Urinary bladder (tissue), 4 donors: ENCODE measurements around the gene PDE9A. TPM values are rescaled to one million over a fixed set of nuclear protein-coding genes. Genes with fewer than 3 reads are reported as not detected.

Experiments used
- DNase-seq: peaks from one replicate; pipeline ENCODE4 v3.0.0-alpha.2; 2015; ENCODE audit errors: extremely low spot score
- H3K27ac ChIP-seq: one replicate; pipeline ENCODE4 v1.5.1; 2013; ENCODE audit warnings: low read depth, mild to moderate bottlenecking, moderate library complexity
- H3K36me3 ChIP-seq: one replicate; pipeline ENCODE4 v1.6.1; 2013; ENCODE audit warnings: mild to moderate bottlenecking, moderate library complexity; ENCODE audit not compliant: insufficient read depth
- H3K4me1 ChIP-seq: one replicate; pipeline ENCODE4 v1.6.1; 2013; ENCODE audit warnings: mild to moderate bottlenecking, moderate library complexity; ENCODE audit not compliant: insufficient read depth
- H3K4me3 ChIP-seq: one replicate; pipeline ENCODE4 v1.5.1; 2013; ENCODE audit warnings: low read depth, low read length
- WGBS: extraction: QIAGEN DNeasy Blood & Tissue Kit; methylation state at CpG from one replicate; pipeline ENCODE4 v1.1.7; 2013; 5-methylcytosine and 5-hydroxymethylcytosine counted together
- polyA plus RNA-seq: library from polyadenylated mRNA; stranded (reverse); fragments of 200-250 nt; gene quantifications from one replicate; pipeline ENCODE4 v1.2.3, GENCODE V29; 2013
- total RNA-seq: library from RNA; depleted of rRNA; stranded (reverse); fragments of >200 nt; gene quantifications from one replicate; pipeline ENCODE4 v1.2.3, GENCODE V29; 2014
- donor health status: healthy with polysubstance abuse.
- donor health status: healthy.

Gene PDE9A
- total and polyA plus RNA-seq, 2 donors = 13.5 to 33.2 TPM

GRCh38 chr21:42681296-42682206 is 28.1 kb downstream of the PDE9A start:
- DNase-seq = no peak
- Histone ChIP-seq H3K4me1 (no peaks in the 10 kb centered on the region), H3K36me3 (no peaks in the 10 kb centered on the region), H3K4me3 (no peak overlapping the region), H3K27ac (no peak overlapping the region)
- WGBS = 94% methylated on average over 24 of the region's 24 CpGs

- DNase-seq = no peak
- 63% methylated on average over 15 of the region's 15 CpGs for WGBS
- H3K4me1 ChIP-seq = no peaks in the 10 kb centered on the region
- H3K36me3 ChIP-seq = no peaks in the 10 kb centered on the region
- no peak overlapping the region for H3K4me3 ChIP-seq
- H3K27ac ChIP-seq = no peak overlapping the region
Observed at GRCh38 chr21:42682661-42683210, 29.3 kb downstream of the PDE9A start.

GRCh38 chr21:42683371-42684108 is 30.1 kb downstream of the PDE9A start:
- H3K36me3 ChIP-seq = no peaks in the 10 kb centered on the region
- no peak overlapping the region for H3K4me3 ChIP-seq
- DNase-seq = no peak
- 90% methylated on average over 19 of the region's 19 CpGs for WGBS
- H3K27ac ChIP-seq = no peak overlapping the region
- H3K4me1 ChIP-seq = no peaks in the 10 kb centered on the region

- WGBS = 77% methylated on average over 22 of the region's 22 CpGs
- no peaks in the 10 kb centered on the region for H3K36me3 ChIP-seq
- no peaks in the 10 kb centered on the region for H3K4me1 ChIP-seq
- H3K27ac ChIP-seq = no peak overlapping the region
- no peak overlapping the region for H3K4me3 ChIP-seq
- no peak for DNase-seq
Observed at GRCh38 chr21:42684109-42684916, 30.9 kb downstream of the PDE9A start.

- Histone ChIP-seq H3K4me3 (no peak overlapping the region), H3K4me1 (no peaks in the 10 kb centered on the region), H3K36me3 (no peaks in the 10 kb centered on the region), H3K27ac (no peak overlapping the region)
- 83% methylated on average over 33 of the region's 33 CpGs for WGBS
- no peak for DNase-seq
Observed at GRCh38 chr21:42685036-42685435, 31.6 kb downstream of the PDE9A start.

GRCh38 chr21:42685954-42686500 is 32.6 kb downstream of the PDE9A start:
- Histone ChIP-seq H3K27ac (no peak overlapping the region), H3K4me3 (no peak overlapping the region), H3K4me1 (no peaks in the 10 kb centered on the region), H3K36me3 (no peaks in the 10 kb centered on the region)
- DNase-seq = no peak
- WGBS = 98% methylated on average over 41 of the region's 41 CpGs

GRCh38 chr21:42687796-42688195 is 34.4 kb downstream of the PDE9A start:
- WGBS = 95% methylated on average over 18 of the region's 18 CpGs

GRCh38 chr21:42688226-42688840 is 34.9 kb downstream of the PDE9A start:
- 95% methylated on average over 16 of the region's 16 CpGs for WGBS
- Histone ChIP-seq H3K4me1 (no peaks in the 10 kb centered on the region), H3K4me3 (no peak overlapping the region), H3K36me3 (no peaks in the 10 kb centered on the region), H3K27ac (no peak overlapping the region)
- DNase-seq = no peak

More at GRCh38 chr21:42687796-42688195, 34.4 kb downstream of the PDE9A start:
- Histone ChIP-seq H3K36me3 (no peaks in the 10 kb centered on the region), H3K27ac (no peak overlapping the region), H3K4me1 (no peaks in the 10 kb centered on the region), H3K4me3 (no peak overlapping the region)
- DNase-seq = no peak

- WGBS = 89% methylated on average over 21 of the region's 21 CpGs
- Histone ChIP-seq H3K4me1 (no peaks in the 10 kb centered on the region), H3K27ac (no peak overlapping the region), H3K4me3 (no peak overlapping the region), H3K36me3 (no peaks in the 10 kb centered on the region)
- no peak for DNase-seq
Observed at GRCh38 chr21:42688841-42689371, 35.5 kb downstream of the PDE9A start.

GRCh38 chr21:42690586-42690985 is 37.2 kb downstream of the PDE9A start:
- no peak for DNase-seq
- no peak overlapping the region for H3K4me3 ChIP-seq
- no peaks in the 10 kb centered on the region for H3K4me1 ChIP-seq
- no peak overlapping the region for H3K27ac ChIP-seq
- no peaks in the 10 kb centered on the region for H3K36me3 ChIP-seq
- 97% methylated on average over 6 of the region's 6 CpGs for WGBS

GRCh38 chr21:42691901-42692559 is 38.6 kb downstream of the PDE9A start:
- Histone ChIP-seq H3K36me3 (no peaks in the 10 kb centered on the region), H3K4me1 (no peaks in the 10 kb centered on the region), H3K4me3 (no peak overlapping the region), H3K27ac (no peak overlapping the region)
- WGBS = 96% methylated on average over 19 of the region's 19 CpGs
- DNase-seq = no peak

GRCh38 chr21:42692688-42693087 is 39.3 kb downstream of the PDE9A start:
- Histone ChIP-seq H3K4me3 (no peak overlapping the region), H3K27ac (no peak overlapping the region), H3K4me1 (no peaks in the 10 kb centered on the region), H3K36me3 (no peaks in the 10 kb centered on the region)
- DNase-seq = no peak
- 95% methylated on average over 24 of the region's 24 CpGs for WGBS
